ENCODE measurements around the gene PTGER1. TPM values are rescaled to one million over a fixed set of nuclear protein-coding genes. Genes with fewer than 3 reads are reported as not detected.

Gene PTGER1
- total and polyA plus RNA-seq, 10 of the 15 experiments (the other 5 are each of a cell fraction or from before 2014, with no cell fraction given), result not detected

GRCh38 chr19:14494411-14494810, 19.3 kb upstream of the PTGER1 start (continued):
- TF ChIP-seq, protein P1, sequence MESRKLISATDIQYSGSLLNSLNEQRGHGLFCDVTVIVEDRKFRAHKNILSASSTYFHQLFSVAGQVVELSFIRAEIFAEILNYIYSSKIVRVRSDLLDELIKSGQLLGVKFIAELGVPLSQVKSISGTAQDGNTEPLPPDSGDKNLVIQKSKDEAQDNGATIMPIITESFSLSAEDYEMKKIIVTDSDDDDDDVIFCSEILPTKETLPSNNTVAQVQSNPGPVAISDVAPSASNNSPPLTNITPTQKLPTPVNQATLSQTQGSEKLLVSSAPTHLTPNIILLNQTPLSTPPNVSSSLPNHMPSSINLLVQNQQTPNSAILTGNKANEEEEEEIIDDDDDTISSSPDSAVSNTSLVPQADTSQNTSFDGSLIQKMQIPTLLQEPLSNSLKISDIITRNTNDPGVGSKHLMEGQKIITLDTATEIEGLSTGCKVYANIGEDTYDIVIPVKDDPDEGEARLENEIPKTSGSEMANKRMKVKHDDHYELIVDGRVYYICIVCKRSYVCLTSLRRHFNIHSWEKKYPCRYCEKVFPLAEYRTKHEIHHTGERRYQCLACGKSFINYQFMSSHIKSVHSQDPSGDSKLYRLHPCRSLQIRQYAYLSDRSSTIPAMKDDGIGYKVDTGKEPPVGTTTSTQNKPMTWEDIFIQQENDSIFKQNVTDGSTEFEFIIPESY (IDR thresholded peaks at IDR 0.05), result no peak
- TF ChIP-seq EZH2 (IDR thresholded peaks at IDR 0.05; ENCODE audit: borderline replicate concordance, control insufficient read depth, low read depth, low read length), result no peak
- TF ChIP-seq, protein P2, sequence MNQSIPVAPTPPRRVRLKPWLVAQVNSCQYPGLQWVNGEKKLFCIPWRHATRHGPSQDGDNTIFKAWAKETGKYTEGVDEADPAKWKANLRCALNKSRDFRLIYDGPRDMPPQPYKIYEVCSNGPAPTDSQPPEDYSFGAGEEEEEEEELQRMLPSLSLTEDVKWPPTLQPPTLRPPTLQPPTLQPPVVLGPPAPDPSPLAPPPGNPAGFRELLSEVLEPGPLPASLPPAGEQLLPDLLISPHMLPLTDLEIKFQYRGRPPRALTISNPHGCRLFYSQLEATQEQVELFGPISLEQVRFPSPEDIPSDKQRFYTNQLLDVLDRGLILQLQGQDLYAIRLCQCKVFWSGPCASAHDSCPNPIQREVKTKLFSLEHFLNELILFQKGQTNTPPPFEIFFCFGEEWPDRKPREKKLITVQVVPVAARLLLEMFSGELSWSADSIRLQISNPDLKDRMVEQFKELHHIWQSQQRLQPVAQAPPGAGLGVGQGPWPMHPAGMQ (IDR thresholded peaks at IDR 0.05; ENCODE audit: borderline replicate concordance), result no peak

GRCh38 chr19:14492756-14493337, 17.7 kb upstream of the PTGER1 start:
- H3K27me3 ChIP-seq (replicated peaks in 1 of 2; ENCODE audit: control insufficient read depth in 2 of 2, insufficient read depth in 2 of 2, low read length in 1 of 2), result no peaks in the 10 kb centered on the region
- ChIA-PET SMC1A (ENCODE audit: uncharacterized antibody, unreplicated experiment) (no interaction called here), CTCF (interaction anchor here (0.6 to 1.2 kb wide), 2 partner anchors 12 to 33 kb away, joined by 3 to 4 read pairs; no protein-coding TSS in a partner anchor), RAD21 (ENCODE audit: unreplicated experiment) (no interaction called here), POLR2A (no interaction called here)
- H3K4me1 ChIP-seq (ENCODE audit: control insufficient read depth, insufficient read depth, low read length), result peaks cover 2% of the 10 kb centered on the region; the same call in 1 of the 2 replicates
- no peak overlapping the region for H3K4me2 ChIP-seq (ENCODE audit: control insufficient read depth, insufficient read depth)
- no peaks in the 10 kb centered on the region for H3K9me3 ChIP-seq (replicated peaks; ENCODE audit: control insufficient read depth, insufficient read depth, low read length)
- no peaks in the 10 kb centered on the region; a peak in 1 of 4 replicates for H3K36me3 ChIP-seq (ENCODE audit: control insufficient read depth in 2 of 2, insufficient read depth in 2 of 2, low read length in 1 of 2)
- no TSS peak for BruUV-seq (replicated peaks)
- H2AFZ ChIP-seq (ENCODE audit: control insufficient read depth, low read depth, low read length), result no peak overlapping the region
- ATAC-seq, result no peak
- no peak for FAIRE-seq
- in situ Hi-C loops (cut with MboI) (no loop called here), intact Hi-C loops (cut with micrococcal nuclease; ENCODE audit: unreplicated experiment) (no loop called here)
- no peak for DNase-seq (ENCODE audit: low read depth, low spot score)
- no peak overlapping the region for H3K27ac ChIP-seq (ENCODE audit: control insufficient read depth, insufficient read depth)
- no peak overlapping the region for H3K9ac ChIP-seq (ENCODE audit: control insufficient read depth, insufficient read depth, low read length)
- H3K4me3 ChIP-seq, result no peak overlapping the region
- 60% methylated on average over 5 of the region's 5 CpGs for WGBS (ENCODE audit: insufficient coverage, insufficient replicate concordance, low lambda C conversion rate, missing lambda C conversion rate)
- H3K79me2 ChIP-seq (ENCODE audit: control insufficient read depth, insufficient read depth, low read length), result no peaks in the 10 kb centered on the region
- H4K20me1 ChIP-seq (ENCODE audit: control insufficient read depth, insufficient read depth), result no peaks in the 10 kb centered on the region
- no peak for TF ChIP-seq STAT3 (IDR thresholded peaks at IDR 0.05; ENCODE audit: low read depth, low read length)
- no peak for TF ChIP-seq CHD2 (IDR thresholded peaks at IDR 0.05; ENCODE audit: borderline replicate concordance, low read depth, low read length)
- TF ChIP-seq SMAD5 (IDR thresholded peaks at IDR 0.05; ENCODE audit: low read depth), result no peak
- TF ChIP-seq, protein P3, sequence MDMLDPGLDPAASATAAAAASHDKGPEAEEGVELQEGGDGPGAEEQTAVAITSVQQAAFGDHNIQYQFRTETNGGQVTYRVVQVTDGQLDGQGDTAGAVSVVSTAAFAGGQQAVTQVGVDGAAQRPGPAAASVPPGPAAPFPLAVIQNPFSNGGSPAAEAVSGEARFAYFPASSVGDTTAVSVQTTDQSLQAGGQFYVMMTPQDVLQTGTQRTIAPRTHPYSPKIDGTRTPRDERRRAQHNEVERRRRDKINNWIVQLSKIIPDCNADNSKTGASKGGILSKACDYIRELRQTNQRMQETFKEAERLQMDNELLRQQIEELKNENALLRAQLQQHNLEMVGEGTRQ (IDR thresholded peaks at IDR 0.05; ENCODE audit: borderline replicate concordance, low read depth, low read length), result no peak
- no peak for TF ChIP-seq CREM (IDR thresholded peaks at IDR 0.05; ENCODE audit: low read depth)
- TF ChIP-seq NR2F1 (conservative IDR thresholded peaks at IDR 0.05), result no peak
- TF ChIP-seq CBX5 (IDR thresholded peaks at IDR 0.05; ENCODE audit: low read depth), result no peak
- TF ChIP-seq SIN3A (IDR thresholded peaks at IDR 0.05; ENCODE audit: low read depth, low read length), result no peak
- TF ChIP-seq RCOR1 (conservative IDR thresholded peaks at IDR 0.05; ENCODE audit: low read depth, low read length), result no peak
- TF ChIP-seq YBX1 (IDR thresholded peaks at IDR 0.05), result no peak
- TF ChIP-seq, protein P4, sequence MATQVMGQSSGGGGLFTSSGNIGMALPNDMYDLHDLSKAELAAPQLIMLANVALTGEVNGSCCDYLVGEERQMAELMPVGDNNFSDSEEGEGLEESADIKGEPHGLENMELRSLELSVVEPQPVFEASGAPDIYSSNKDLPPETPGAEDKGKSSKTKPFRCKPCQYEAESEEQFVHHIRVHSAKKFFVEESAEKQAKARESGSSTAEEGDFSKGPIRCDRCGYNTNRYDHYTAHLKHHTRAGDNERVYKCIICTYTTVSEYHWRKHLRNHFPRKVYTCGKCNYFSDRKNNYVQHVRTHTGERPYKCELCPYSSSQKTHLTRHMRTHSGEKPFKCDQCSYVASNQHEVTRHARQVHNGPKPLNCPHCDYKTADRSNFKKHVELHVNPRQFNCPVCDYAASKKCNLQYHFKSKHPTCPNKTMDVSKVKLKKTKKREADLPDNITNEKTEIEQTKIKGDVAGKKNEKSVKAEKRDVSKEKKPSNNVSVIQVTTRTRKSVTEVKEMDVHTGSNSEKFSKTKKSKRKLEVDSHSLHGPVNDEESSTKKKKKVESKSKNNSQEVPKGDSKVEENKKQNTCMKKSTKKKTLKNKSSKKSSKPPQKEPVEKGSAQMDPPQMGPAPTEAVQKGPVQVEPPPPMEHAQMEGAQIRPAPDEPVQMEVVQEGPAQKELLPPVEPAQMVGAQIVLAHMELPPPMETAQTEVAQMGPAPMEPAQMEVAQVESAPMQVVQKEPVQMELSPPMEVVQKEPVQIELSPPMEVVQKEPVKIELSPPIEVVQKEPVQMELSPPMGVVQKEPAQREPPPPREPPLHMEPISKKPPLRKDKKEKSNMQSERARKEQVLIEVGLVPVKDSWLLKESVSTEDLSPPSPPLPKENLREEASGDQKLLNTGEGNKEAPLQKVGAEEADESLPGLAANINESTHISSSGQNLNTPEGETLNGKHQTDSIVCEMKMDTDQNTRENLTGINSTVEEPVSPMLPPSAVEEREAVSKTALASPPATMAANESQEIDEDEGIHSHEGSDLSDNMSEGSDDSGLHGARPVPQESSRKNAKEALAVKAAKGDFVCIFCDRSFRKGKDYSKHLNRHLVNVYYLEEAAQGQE (IDR thresholded peaks at IDR 0.05; ENCODE audit: low read depth, low read length), result no peak
- no peak for TF ChIP-seq PML (IDR thresholded peaks at IDR 0.05; ENCODE audit: low read length)
- TF ChIP-seq CBX3 (IDR thresholded peaks at IDR 0.05; ENCODE audit: borderline replicate concordance, low read depth), result no peak

Data from GM12878 (cell line).